Neutrophil (primary cell): ENCODE data around the gene ZSWIM7.

Experiments
- H3K27ac ChIP-seq: fragments of 200-600 bp; sonication (generic); 2 replicates; pipeline ENCODE4 v1.5.1; 2016; ENCODE audit warnings: mild to moderate bottlenecking, moderate library complexity
- H3K27me3 ChIP-seq: fragments of 200-600 bp; sonication (generic); 2 replicates; pipeline ENCODE4 v1.6.0; 2016; ENCODE audit warnings: mild to moderate bottlenecking
- H3K36me3 ChIP-seq: fragments of 200-600 bp; sonication (generic); 2 replicates; pipeline ENCODE4 v1.5.1; 2017
- H3K4me1 ChIP-seq, 2 experiments: fragments of 200-600 bp in 1 of 2; sonication (generic) in 1 of 2; 1 replicate in 1 of 2; 2 replicates in 1 of 2; pipeline versions ENCODE4 v1.5.1 to v1.6.1; 2013 to 2016; ENCODE audit warnings: low read depth in 1 of 2, low read length in 1 of 2, mild to moderate bottlenecking in 1 of 2, moderate library complexity in 1 of 2; ENCODE audit not compliant: control insufficient read depth in 1 of 2, insufficient read depth in 1 of 2
- H3K4me3 ChIP-seq, 2 experiments: fragments of 200-600 bp in 1 of 2; sonication (generic) in 1 of 2; 1 replicate in 1 of 2; 2 replicates in 1 of 2; pipeline ENCODE4 v1.5.1; 2013 to 2016; ENCODE audit warnings: low read depth in 1 of 2, low read length in 1 of 2, mild to moderate bottlenecking in 1 of 2, moderate library complexity in 1 of 2
- H3K9me3 ChIP-seq: fragments of 200-600 bp; sonication (generic); 2 replicates; pipeline ENCODE4 v1.5.1; 2016
- CTCF ChIP-seq: fragments of 200-600 bp; sonication (generic); IDR thresholded peaks from 2 replicates; pipeline ENCODE4 v1.5.1; 2016; ENCODE audit warnings: antibody characterized with exemption

ZSWIM7 gene

GRCh38 chr17:15931394-15931793 is 68.1 kb downstream of the ZSWIM7 start:
- H3K27ac ChIP-seq: no peak overlapping the region
- H3K36me3 ChIP-seq: no peaks in the 10 kb centered on the region
- H3K4me1 ChIP-seq: peaks cover 22 to 23% of the 10 kb centered on the region in 2 experiments
- no peak for TF ChIP-seq CTCF
- H3K4me3 ChIP-seq: no peak overlapping the region
- no peaks in the 10 kb centered on the region for H3K27me3 ChIP-seq
- H3K9me3 ChIP-seq: no peaks in the 10 kb centered on the region

GRCh38 chr17:15930426-15930825 is 69.1 kb downstream of the ZSWIM7 start:
- Histone ChIP-seq H3K27ac (no peak overlapping the region), H3K9me3 (no peaks in the 10 kb centered on the region), H3K36me3 (no peaks in the 10 kb centered on the region), H3K4me3 (no peak overlapping the region), H3K4me1 (peaks cover 22 to 23% of the 10 kb centered on the region in 2 experiments), H3K27me3 (no peaks in the 10 kb centered on the region)
- TF ChIP-seq CTCF: no peak

- Histone ChIP-seq H3K36me3 (no peaks in the 10 kb centered on the region), H3K4me1 (peaks cover 22 to 23% of the 10 kb centered on the region in 2 experiments), H3K27me3 (no peaks in the 10 kb centered on the region), H3K27ac (no peak overlapping the region), H3K9me3 (no peaks in the 10 kb centered on the region), H3K4me3 (no peak overlapping the region)
- TF ChIP-seq CTCF: no peak
Observed at GRCh38 chr17:15929941-15930340, 69.6 kb downstream of the ZSWIM7 start.

GRCh38 chr17:15928286-15928785 is 71.2 kb downstream of the ZSWIM7 start:
- peaks cover 22 to 23% of the 10 kb centered on the region in 2 experiments for H3K4me1 ChIP-seq
- TF ChIP-seq CTCF: no peak
- H3K4me3 ChIP-seq: peak overlapping the region; percentile 43 to 45
- no peaks in the 10 kb centered on the region for H3K36me3 ChIP-seq
- no peaks in the 10 kb centered on the region for H3K9me3 ChIP-seq
- H3K27me3 ChIP-seq: no peaks in the 10 kb centered on the region
- H3K27ac ChIP-seq: peak overlapping the region; percentile 61
